Nephron (organoid): ENCODE measurements around the gene UBTD1.

Experiments
- H3K27ac Mint-ChIP-seq, 3 experiments: 2 replicates each; pipeline ENCODE4 v1.8.0; 2020; ENCODE audit warnings: mixed read lengths in 3 of 3, mild to moderate bottlenecking in 2 of 3, moderate library complexity in 1 of 3
- H3K27me3 Mint-ChIP-seq: 2 replicates; pipeline ENCODE4 v1.8.0; 2021; ENCODE audit warnings: low read depth, mild to moderate bottlenecking, moderate library complexity, mixed read lengths
- H3K36me3 Mint-ChIP-seq: 2 replicates; pipeline ENCODE4 v1.8.0; 2020; ENCODE audit warnings: low read depth, mixed read lengths
- H3K4me1 Mint-ChIP-seq: 2 replicates; pipeline ENCODE4 v1.8.0; 2020; ENCODE audit warnings: mixed read lengths
- H3K4me3 Mint-ChIP-seq, 3 experiments: 2 replicates each; pipeline ENCODE4 v1.8.0; 2020; ENCODE audit warnings: mild to moderate bottlenecking in 3 of 3, mixed read lengths in 3 of 3, moderate library complexity in 2 of 3
- H3K9me3 Mint-ChIP-seq: 2 replicates; pipeline ENCODE4 v1.8.0; 2020; ENCODE audit warnings: mixed read lengths
- TF ChIP-seq, protein P1 (sequence below), 3 experiments: fragments of 200-600 bp; sonication (generic); IDR thresholded peaks; one replicate each; pipeline ENCODE4 v1.5.0; 2021; ENCODE audit warnings: antibody characterized with exemption in 3 of 3; ENCODE audit not compliant: unreplicated experiment in 3 of 3

Gene UBTD1

DNA sequence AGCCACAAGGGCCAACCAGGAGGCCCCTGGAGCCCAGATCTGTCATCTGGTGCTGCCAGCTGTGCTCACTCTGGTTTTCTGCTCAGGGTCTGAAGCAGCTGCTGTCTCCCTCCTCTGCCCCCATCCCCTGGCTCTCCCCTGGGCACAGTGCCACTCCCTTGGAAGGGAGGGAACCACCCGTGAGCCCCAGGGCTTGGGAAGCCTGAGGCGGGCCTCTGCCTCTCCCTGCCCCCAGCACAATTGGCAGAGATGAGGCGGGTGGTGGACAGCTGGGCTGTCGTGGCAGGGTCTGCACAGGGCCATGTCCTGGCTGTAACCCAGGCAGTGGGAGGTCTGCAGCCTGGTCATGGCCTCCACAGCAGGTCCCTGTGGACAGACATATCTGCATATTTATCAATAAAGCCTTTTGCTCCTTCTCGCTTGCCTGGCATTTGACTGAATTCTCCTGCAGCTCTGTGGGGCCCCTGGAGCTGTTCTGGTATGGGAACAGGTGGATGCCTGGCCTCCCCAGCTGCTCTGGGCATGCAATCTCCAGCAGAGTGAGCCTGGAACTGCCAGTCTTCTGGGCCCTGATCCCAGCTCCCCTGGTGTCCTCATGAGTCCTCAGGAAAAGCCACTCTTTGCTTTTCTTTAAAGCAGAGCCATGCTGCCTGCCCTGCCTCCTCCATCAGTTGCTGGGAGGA is 72.2 kb downstream of the UBTD1 start:
- H3K27me3 Mint-ChIP-seq = peaks cover 4% of the 10 kb centered on the region
- H3K9me3 Mint-ChIP-seq = no peaks in the 10 kb centered on the region
- no peaks in the 10 kb centered on the region for H3K36me3 Mint-ChIP-seq
- H3K4me1 Mint-ChIP-seq = peaks cover 31% of the 10 kb centered on the region
- no peak overlapping the region for H3K4me3 Mint-ChIP-seq
- peak overlapping the region; percentile 64 to 88 (median 71) for H3K27ac Mint-ChIP-seq
- TF ChIP-seq, protein P1, sequence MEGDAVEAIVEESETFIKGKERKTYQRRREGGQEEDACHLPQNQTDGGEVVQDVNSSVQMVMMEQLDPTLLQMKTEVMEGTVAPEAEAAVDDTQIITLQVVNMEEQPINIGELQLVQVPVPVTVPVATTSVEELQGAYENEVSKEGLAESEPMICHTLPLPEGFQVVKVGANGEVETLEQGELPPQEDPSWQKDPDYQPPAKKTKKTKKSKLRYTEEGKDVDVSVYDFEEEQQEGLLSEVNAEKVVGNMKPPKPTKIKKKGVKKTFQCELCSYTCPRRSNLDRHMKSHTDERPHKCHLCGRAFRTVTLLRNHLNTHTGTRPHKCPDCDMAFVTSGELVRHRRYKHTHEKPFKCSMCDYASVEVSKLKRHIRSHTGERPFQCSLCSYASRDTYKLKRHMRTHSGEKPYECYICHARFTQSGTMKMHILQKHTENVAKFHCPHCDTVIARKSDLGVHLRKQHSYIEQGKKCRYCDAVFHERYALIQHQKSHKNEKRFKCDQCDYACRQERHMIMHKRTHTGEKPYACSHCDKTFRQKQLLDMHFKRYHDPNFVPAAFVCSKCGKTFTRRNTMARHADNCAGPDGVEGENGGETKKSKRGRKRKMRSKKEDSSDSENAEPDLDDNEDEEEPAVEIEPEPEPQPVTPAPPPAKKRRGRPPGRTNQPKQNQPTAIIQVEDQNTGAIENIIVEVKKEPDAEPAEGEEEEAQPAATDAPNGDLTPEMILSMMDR (IDR thresholded peaks at IDR 0.05; ENCODE audit: unreplicated experiment in 3 of 3) = no peak

DNA sequence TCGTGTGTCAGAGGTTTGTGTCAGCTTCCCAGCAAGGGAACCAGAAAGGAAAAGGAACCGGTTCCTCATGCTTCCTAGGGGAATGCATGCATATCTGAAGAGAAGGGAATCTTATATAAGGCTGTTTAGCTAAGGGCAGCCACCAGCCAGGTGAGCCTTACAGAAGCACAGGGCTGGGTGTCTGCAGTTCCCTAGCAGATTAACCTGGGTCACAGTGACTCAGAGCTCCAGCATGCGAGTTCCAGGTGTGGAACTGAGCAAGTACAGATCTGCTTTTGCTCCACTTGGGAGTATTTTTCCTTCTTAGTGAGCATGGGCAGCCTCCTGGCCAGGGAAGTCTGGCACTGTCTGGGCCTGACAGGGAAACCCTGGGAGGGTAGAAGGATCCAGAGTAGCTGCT is 72.9 kb downstream of the UBTD1 start:
- H3K9me3 Mint-ChIP-seq = no peaks in the 10 kb centered on the region
- peak overlapping the region; percentile 64 to 88 (median 71) for H3K27ac Mint-ChIP-seq
- H3K4me3 Mint-ChIP-seq = no peak overlapping the region

DNA sequence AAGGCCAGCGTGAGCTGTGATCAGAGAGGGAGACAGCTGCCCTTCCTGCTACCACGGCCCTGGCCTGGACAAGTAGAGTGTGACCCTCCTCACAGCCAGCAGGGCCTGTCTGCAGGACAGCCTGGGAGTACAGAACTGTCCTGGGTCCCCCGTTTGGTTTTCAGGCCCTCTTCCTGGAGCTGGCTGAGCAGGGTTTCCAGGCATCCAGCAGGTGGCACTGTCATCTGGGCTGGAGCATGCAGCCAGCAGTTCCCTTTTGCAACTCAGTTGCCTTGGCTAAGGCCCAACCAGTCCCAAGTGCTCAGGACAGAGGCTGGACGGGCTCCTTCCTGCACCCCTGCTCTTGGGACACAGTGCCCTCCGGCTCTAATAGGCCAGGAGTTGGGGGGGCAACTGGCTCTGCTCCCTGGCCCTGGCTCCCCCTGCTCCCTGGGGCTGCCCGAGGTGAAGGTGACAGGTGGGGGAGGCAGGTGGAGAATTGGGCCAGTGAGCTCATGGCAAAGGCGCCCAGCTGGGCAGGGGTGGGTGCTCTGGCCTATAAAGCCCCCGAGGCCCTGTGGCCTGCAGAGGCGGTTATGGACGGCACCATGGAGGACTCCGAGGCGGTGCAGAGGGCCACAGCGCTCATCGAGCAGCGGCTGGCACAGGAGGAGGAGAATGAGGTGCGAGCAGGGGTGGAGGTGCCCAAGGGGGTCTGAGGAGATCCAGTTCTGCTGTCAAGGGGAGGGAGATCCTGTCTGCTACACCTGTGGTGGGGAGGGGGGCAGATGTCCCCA is 73.7 kb downstream of the UBTD1 start, which contains the start of gene ANKRD2:
Gene ANKRD2, plus strand, starts transcription at position 566 of the 776 bp plus-strand sequence. Its CDS starts 10 bp downstream, at position 576.
- Mint-ChIP-seq H3K27me3 (peaks cover 4% of the 10 kb centered on the region), H3K36me3 (no peaks in the 10 kb centered on the region), H3K4me3 (peak within 1 kb of the TSS in 1 of 3 experiments; percentile 27), H3K4me1 (peaks cover 31% of the 10 kb centered on the region), H3K9me3 (no peaks in the 10 kb centered on the region), H3K27ac (peak within 1 kb of the TSS; percentile 64 to 88 (median 71))
- TF ChIP-seq, protein P1 (IDR thresholded peaks at IDR 0.05; ENCODE audit: unreplicated experiment in 3 of 3) = peak; percentile 67 to 75 (median 70)

More for the DNA sequence above, 72.9 kb downstream of the UBTD1 start:
- H3K27me3 Mint-ChIP-seq = peaks cover 4% of the 10 kb centered on the region
- H3K4me1 Mint-ChIP-seq = peaks cover 31% of the 10 kb centered on the region
- TF ChIP-seq, protein P1 (IDR thresholded peaks at IDR 0.05; ENCODE audit: unreplicated experiment in 3 of 3) = no peak
- no peaks in the 10 kb centered on the region for H3K36me3 Mint-ChIP-seq

DNA sequence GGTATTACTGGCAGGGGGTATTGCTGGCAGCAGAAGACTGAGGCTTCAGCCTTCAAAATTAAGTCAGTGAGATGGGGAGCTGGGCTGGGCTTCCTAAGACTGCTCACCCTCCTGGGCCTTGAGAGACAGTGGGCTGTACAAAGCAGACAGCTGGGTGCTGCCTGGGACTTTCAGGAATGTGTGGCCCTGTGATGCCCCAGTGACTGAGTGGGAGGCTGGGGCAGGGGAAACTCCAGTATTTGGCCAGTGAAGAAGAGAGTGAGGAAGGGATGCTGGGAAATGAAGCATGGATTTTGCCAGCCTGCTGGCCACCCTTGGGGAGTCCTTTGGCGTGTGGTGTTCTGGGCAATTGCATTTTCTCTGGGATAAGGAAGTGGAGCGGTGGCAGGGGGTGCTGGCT is 74.3 kb downstream of the UBTD1 start:
- peaks cover 31% of the 10 kb centered on the region for H3K4me1 Mint-ChIP-seq
- TF ChIP-seq, protein P1 (IDR thresholded peaks at IDR 0.05; ENCODE audit: unreplicated experiment in 3 of 3) = no peak
- peak overlapping the region in 1 of 3 experiments; percentile 27 for H3K4me3 Mint-ChIP-seq
- H3K36me3 Mint-ChIP-seq = no peaks in the 10 kb centered on the region
- H3K9me3 Mint-ChIP-seq = no peaks in the 10 kb centered on the region
- H3K27me3 Mint-ChIP-seq = peaks cover 4% of the 10 kb centered on the region
- H3K27ac Mint-ChIP-seq = peak overlapping the region; percentile 22 to 62 (median 33)

DNA sequence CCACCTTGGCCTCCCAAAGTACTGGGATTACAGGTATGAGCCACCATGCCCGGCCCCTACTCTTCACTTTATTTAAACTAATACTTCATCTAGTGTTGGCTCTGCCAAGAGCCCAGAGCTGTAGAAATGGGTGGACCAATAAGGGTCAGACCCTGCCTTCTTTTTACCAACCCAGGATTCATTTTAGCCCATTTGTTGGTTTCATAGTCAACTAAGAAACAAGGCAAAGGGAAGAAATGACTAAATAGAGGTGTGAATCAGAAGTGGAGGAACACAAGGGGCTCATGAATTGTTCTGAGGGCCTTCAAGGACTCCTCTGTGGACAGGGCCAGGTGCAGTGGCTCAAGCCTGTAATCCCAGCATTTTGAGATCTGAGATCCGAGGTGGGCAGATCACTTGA is 74.9 kb downstream of the UBTD1 start:
- peaks cover 31% of the 10 kb centered on the region for H3K4me1 Mint-ChIP-seq
- TF ChIP-seq, protein P1 (IDR thresholded peaks at IDR 0.05; ENCODE audit: unreplicated experiment in 3 of 3) = no peak
- no peaks in the 10 kb centered on the region for H3K9me3 Mint-ChIP-seq

More for the DNA sequence above, 74.9 kb downstream of the UBTD1 start:
- Mint-ChIP-seq H3K36me3 (no peaks in the 10 kb centered on the region), H3K27ac (no peak overlapping the region), H3K27me3 (peaks cover 6% of the 10 kb centered on the region), H3K4me3 (no peak overlapping the region)
